HG03060 (cell line): ENCODE results near the gene PAM.

ENCODE experiments used
- ATAC-seq: cut with Tn5 transposase; IDR thresholded peaks from one replicate; pipeline ENCODE4 v1.9.1; 2021; ENCODE audit warnings: low read depth, moderate number of reproducible peaks; ENCODE audit not compliant: unreplicated experiment

PAM gene

DNA sequence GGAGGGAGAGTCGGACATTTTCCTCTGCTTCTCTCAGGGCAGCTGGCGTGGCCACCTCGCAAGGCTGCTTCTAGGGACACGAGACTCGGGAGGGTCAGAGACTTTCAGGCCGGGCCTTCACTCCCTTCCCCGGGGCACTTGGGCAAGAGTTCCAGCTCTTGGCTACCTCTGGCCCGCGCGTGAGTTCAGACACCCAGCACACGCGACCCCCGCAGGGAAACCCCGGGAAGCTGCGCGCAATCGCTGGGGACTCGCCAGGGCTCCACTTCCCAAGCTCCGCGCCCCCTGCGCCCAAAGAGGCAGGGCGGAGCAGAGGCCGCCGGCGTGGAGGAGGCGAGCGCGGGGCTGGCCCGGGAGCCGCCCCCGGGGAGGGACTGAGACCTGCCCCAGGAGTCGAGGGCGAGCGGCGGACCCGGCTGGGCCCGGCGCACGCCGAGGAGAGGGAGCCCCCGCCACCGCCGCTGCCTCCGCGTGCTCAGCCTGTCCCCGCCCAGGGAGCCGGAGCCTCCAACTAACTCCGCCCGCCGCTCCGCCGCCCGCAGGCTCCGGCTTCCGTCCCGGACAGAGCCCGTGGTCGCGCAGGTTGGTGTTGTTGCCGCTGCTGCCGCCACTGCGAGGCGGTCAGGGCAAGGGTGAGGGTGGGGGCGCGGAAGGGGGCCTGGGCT is at the start of gene PAM:
Gene PAM, plus strand, starts transcription at position 539 of the 665 bp plus-strand sequence. CDS start 110,891 bp downstream, outside the sequence.
- ATAC-seq = peak; percentile 45

DNA sequence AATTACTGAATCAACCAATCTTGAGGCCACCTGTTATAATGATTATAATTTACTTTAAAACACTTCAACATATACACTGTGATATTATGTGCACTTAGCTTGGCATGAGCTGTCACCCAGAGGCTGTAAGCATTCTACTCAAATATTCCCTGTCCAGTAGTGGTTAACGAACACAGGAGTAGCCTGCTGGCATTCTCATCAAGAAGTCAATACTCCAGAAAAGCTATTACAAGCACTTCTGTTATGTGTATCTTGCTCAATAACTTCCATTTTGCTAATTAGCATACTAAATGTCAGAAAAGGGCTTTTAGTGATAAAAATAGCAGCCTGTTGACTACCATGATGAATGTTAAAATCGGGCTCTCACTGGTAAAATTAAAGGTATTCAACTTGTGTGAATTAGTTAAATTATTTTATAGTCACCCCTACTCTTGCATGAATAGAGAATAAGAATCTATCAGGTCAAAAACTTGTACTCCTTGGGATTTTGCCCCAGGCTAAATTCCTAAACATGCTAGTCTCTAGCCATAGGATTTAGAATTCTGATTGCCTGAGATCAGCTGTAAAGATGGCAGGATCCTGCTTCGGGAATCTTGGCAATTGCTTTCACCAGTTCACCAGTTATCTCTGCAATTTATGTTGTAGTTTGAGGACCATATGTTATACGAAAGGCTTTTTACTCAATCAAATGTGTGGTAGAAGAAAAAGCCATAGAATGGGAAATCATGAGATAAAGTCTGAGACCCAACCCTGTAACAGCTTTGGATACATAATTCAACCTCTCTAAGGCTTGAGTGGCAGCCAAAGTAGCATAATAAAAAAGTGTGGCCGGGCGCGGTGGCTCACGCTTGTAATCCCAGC is 43.4 kb upstream of the PAM start:
- no peak for ATAC-seq

DNA sequence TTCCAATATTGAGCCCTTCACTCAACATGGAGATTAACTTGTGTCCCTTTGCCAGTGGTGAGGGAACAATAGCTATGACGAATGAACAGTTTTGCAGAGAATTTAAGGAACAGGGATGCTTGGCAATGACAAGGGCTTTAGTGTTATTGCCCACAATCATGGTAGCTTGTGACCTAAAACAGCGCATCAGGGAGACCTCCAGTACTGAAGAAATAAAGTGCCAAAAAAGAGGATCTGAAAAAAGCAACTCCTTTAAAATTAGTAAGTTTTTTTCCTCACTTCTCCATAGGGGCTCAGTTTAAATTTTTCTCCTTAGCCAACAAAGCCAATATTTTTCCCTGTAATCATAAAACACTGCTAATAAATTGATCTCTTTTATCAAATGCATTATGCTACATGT is 41.8 kb upstream of the PAM start:
- ATAC-seq = no peak

DNA sequence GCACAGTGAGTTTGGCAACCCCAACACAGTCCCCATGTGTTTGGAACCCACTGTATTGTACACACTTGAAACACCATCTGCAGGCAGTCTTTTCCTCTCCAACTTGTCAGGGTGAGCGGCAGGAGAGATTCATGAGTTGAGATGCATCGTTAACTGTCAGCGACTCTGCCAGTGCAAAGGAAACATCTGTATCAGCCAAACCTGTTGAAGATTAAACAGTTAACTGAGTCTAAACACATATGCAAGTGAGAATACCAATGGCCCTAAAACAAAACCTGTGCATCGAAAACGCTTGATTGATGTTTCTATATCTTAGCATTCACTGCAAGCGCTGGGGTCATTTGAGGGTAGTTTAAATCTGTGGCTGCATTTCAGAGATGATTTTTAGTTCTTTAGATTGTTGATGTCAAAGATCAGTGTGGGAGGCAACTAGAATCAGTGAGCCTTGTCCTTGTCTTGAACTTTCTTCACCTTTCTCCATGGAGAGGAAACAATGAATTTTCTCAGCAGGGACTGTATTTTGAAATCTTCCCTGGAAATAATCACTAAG is 41.3 kb upstream of the PAM start:
- ATAC-seq = no peak

DNA sequence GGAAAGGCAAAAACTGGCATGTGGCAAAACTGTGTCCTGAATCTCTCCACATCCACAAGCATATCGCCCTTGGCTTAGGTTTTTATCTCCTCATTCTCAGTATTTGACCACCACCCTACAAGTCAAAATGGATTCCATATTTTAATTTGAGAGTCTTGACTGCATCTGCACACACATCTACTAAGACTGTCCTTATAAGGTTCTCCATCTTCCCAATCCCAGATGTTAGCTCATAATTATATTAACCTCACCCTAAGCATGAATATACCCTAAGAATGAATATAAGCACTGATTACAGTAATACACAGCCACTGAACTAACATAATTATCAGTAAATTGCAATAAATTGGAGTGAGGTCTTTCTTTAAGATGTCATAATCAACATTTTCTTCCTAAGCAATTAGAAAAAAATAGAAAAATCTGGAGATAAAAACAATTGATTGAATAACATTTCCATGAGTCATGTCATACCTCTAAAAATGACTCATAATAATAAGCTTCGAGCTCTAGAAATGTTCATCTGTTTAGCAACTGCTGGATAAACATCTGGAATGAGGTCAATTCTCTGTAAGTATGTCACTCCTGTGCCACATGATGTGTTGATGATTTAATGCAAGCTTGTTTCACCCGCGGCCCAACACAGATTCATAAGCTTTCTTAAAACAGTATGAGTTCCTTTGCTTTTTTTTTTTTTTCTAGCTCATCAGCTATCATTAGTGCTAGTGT is 39.9 kb upstream of the PAM start:
- ATAC-seq = no peak

DNA sequence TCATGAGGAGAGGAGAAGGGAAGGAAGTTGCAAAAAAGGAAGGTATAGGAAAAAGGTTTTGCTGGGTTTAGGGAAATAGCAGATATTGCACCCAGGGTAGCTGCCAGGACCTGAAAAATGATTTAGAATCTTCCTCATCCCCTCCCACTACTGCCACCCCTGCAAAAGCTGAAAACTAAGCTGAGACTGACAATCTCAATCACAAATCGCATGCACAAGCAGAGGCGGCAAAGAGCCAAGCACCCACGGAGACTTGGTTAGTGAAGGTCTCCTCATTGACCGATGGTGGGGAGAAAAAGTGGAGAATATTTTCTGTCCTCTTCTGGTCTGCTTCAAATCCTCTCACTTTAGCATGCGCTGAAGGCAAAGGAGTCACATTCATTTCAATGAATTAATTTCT is 39.1 kb upstream of the PAM start:
- no peak for ATAC-seq

DNA sequence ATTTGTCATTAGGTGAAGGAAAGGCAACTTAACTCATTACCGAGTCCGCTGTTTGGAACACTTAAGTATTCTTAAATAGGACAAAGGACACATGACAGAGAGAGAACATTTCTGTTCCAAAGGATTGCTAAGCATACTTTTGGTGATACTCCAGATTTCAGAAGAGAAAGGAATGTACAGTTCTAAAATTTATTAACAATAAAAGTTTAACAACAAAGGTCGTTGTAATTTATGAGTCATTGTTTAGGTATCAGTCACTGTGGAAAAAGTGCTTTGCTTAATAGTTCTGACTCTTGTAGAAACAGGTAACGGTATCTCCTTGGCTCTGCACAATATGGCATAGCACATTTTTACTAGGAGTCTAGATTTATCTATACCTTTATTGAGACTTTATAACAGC is 36.3 kb upstream of the PAM start:
- ATAC-seq = no peak

DNA sequence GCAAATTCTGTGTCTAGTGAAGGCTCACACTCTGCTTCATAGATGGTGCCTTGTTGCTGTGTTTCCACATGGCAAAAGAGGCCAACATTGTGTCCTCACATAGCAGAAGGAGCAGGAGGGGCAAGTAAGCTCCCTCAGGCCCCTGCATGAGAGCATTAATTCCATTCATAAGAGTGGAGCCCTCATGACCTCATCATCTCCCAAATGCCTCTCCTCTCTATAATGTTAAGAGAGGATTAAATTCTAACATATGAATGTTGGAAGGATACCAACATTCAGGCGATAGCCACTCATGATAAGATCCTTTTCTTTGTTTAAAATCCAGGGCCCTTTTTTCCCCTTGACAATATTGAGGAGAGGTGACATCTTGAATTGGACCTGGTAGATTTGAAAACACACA is 35.2 kb upstream of the PAM start:
- no peak for ATAC-seq

DNA sequence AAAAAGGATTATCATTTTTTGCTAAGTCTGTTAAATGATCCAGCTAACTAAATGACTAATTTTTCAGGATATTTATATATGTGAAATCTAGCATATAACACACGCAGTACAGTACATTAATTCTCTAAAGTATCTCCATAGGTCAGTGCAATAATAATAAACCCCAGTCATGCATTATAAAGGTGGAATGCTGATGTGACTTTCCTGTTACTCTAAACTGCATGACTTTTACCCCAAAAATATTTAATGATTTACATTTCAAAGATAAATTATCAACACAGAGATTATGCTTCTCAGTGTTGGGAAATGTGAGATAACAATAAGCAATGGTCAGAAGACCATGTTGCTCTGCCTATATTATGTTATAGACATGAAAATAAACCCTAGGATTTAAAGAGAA is 34.1 kb upstream of the PAM start:
- no peak for ATAC-seq

DNA sequence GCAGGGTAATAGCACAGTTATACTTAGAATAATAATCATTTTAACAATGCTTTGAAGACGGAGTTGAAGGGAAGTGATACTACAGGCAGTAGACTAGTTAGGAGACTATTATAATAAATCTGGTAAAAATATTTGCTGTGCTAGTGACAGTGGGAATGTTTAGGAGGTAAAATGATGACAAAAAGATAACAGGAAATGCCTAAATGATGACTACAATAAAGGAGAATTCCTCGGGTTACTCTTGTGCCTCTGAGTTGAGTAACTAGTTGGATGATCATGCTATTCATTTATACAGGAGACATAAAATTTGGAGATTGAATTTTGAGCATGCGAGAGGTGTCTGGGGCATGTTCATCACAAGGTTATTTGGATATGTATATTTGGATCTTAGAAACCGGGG is 32.2 kb upstream of the PAM start:
- ATAC-seq = no peak

DNA sequence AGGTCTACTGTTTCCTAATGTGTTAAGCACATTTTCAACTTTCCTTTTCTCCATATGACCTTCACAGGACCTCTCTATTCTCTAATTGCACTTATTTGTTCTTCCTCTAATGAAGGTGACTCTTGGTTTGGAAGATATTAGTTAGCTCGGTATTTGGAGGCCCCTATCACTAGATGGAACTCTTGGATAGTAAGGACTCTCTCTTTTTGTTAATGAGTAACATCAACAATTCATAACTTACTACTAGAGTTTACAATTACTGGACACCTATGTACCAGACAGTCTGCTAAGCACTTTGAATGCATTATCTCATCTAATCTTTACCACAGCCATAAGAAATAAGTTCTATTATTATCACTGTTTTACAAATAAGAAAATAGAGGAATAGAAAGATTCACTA is 23.4 kb upstream of the PAM start:
- ATAC-seq = no peak

DNA sequence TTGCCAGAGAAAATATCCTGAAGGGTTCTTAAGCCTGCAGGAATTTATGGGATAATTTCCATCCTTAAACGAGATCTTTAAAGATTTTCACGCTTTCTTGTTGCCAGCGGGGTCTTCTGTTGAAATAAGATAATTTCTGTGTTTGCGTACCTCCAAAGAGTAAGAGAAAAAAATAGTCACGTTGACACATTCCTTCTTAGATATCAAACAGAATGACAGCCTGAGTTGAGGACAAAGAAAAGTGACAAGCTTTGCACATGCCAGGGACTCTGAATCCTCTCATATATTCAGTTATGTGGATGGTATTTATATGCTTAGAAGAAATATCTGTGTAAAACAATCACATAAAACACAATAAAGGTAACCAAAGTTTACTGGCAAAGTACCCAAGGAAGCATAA is 21.6 kb upstream of the PAM start:
- ATAC-seq = no peak

DNA sequence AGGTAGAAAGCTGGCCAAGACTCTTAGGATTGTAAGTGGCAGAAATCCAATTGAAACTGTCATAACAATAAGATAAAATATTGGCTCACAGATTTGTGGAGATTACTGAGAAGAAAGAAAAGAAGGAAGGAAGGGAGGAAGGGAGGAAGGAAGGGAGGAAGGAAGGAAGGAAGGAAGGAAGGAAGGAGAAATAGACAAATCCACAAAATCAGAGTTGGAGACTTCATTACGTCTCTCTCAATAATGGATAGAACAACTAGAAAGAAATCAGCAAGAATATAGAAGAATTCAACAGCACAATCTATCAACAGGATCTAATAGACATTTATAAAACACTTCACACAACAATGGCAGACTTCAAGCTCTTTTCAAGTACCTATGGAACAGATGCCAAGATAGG is 17.9 kb upstream of the PAM start:
- ATAC-seq = no peak

DNA sequence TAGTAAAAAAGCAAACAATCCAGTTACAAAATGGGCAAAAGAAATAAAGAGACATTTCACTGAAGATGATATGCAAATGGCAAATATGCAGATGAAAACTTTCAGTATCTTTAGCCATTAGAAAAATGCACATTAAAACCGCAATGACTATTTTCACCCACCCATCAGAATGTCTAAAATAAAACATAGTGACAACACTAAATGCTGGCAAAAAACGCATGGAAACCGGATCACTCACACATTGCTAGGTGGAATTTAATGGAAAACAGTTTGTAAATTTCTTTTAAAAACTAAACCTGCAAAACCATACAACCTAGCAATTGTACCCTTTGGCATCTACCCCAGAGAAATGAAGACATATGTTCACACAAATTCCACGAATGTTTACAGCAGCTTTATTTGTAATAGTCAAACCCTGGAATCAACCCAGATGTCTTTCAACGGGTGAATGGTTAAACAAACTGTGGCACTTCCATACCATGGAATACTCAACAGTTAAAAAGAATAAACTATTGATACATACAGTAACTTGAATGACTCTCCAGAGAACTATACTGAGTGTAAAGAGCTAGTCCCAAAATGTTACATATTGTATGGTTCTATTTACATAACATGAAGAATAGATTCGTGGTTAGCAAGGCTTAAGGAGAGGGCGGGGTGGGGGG is 17.2 kb upstream of the PAM start:
- ATAC-seq = no peak

DNA sequence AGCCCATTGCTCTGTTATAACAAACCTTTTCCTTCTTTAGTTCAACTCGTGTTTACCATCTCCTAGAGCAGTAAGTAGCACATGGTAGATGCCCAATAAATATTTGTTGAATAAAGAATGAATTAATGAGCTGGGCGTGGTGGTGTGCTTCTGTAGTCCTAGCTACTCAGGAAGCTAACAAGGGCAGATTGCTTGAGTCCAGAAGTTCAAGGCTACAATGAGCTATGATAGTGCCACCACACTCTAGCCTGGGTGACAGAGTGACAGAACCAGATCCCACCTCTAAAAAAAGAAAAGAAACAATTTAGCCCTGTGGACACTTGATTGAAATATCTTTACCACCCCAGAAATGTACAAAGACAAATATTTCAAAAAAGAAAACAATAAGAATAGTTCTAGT is 14.6 kb upstream of the PAM start:
- ATAC-seq = no peak

DNA sequence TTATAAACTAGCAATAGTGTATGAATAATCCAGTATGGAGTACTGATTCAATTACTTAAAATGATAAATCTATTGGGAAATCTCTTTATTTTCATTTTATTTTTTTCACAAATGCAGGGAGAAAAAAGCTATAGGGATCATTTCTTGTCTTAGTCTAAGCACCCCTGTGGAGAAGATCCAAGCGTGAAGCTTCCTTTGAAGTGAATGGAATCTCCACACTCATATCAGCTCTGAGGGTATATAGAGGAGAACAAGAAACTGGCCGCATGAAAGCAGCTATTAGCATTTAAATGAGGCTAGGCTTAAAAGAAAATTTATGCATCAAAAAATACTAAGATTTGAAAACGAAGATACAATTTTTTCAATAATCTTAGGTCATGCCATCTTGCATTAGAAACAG is 12.9 kb upstream of the PAM start:
- ATAC-seq = no peak

DNA sequence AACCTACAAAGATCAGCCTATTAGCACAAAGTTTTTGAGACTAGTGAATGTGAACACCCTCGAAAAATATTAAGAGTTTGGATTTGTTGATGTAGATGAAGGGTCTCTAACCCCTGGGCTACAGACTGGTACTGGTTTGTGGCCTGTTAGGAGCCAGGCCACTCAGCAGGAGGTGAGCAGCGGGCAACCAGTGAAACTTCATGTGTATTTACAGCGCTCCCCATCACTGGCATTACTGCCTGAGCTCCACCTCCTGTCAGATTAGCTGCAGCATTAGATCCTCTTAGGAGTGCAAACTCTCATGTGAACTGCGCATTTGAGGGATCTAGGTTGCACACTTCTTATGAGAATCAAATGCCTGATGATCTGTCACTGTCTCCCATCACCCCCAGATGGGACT is 11.2 kb upstream of the PAM start:
- ATAC-seq = no peak

DNA sequence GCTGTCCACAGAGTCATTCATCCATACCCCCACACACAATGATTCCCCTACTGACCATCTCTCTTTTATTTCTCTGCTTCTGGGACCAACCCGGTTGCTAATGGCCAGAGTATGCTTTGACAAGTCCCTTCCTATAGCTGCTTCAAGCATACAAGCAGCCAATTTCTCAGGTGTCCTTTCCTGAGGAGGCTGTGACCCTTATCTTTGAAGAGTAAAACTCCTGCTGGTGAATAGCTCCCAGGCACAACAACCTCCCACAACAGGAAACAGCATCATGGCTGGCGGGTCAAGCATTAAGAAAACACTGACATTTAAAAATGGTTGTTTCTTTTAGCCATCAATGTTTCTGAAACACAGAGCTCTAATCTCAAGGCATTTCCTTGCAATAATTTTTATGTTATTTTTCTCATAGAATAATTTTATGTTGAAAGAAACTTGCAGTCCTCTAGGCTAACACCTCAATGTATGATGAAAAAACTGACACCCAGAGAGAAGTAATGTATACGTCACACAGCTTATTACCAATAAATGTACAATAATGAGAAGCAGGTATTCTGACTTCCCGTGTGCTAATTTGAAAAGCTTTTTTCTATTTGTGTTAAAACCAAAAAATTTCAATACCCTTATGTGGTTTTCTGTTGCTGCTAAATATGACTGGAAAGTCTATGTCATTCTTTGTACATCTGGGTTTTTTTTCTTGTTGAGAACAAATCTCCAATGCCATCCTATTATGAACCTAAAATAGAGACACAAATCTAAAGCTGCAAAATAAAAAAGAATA is 7.5 kb upstream of the PAM start:
- ATAC-seq = peak; percentile 61

DNA sequence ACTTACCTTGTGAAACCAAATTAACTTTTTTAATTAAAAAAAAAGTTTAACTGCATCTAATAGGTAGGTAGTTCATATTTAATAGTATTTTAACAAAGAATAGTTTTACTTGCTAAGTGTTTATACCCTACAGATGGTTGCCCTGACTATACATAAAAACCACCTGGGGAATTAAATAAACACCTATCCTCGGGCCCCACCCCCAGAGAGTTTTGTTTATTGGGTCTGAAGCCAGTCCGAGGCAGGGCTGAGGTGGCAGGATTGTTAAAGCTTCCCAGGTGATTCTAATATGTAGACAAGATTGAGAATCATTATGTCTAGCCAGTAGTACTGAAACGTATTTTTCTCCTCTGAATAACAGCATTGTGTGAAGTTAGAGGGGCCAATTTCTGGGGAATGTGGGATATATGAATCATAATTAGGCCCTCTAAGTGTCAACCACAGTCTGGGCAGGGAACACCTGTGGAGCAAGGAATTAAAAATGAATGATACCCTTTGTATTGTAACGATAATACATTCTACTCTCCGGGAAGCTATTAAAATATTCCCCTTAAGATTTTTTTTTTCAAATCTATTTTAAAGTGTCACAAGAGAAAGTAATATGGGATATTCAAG is 5.6 kb upstream of the PAM start:
- no peak for ATAC-seq
